Epithelial cell of esophagus (primary cell): ENCODE data around the gene STXBP2.

Source experiments
- DNase-seq: peaks from one replicate; pipeline ENCODE4 v3.0.0; 2010; ENCODE audit warnings: low read depth
- H3K4me3 ChIP-seq: 2 replicates; pipeline ENCODE4 v1.5.1; 2011; ENCODE audit warnings: mild to moderate bottlenecking, low read length, control low read depth
- CTCF ChIP-seq: IDR thresholded peaks from 2 replicates; pipeline ENCODE4 v1.5.1; 2011; ENCODE audit warnings: low read depth, mild to moderate bottlenecking, low read length, control low read depth, inconsistent platforms; ENCODE audit not compliant: insufficient read depth; ENCODE audit errors: missing control alignments

Gene STXBP2

GRCh38 chr19:7645656-7646425 lies 8.9 kb downstream of the STXBP2 start:
- no peak overlapping the region for H3K4me3 ChIP-seq
- DNase-seq: no peak
- TF ChIP-seq CTCF: no peak

- no peak overlapping the region for H3K4me3 ChIP-seq
- DNase-seq: no peak
- no peak for TF ChIP-seq CTCF
Measured at GRCh38 chr19:7646426-7646700, 9.5 kb downstream of the STXBP2 start.

GRCh38 chr19:7647156-7647555 lies 10.2 kb downstream of the STXBP2 start:
- no peak for TF ChIP-seq CTCF
- H3K4me3 ChIP-seq: no peak overlapping the region

GRCh38 chr19:7648265-7649014 lies 11.5 kb downstream of the STXBP2 start:
- H3K4me3 ChIP-seq: no peak overlapping the region
- DNase-seq: no peak
- no peak for TF ChIP-seq CTCF

More at GRCh38 chr19:7647156-7647555, 10.2 kb downstream of the STXBP2 start:
- DNase-seq: no peak

GRCh38 chr19:7650148-7650547 lies 13.2 kb downstream of the STXBP2 start:
- DNase-seq: no peak
- no peak overlapping the region for H3K4me3 ChIP-seq
- TF ChIP-seq CTCF: no peak

- peak; percentile 95 for TF ChIP-seq CTCF
- DNase-seq: peak; percentile 88
- H3K4me3 ChIP-seq: no peak overlapping the region
Measured at GRCh38 chr19:7652061-7652641, 15.2 kb downstream of the STXBP2 start.
